ENCODE results near the gene TMEM248. TPM values are rescaled to one million over a fixed set of nuclear protein-coding genes. Genes with fewer than 3 reads are reported as not detected.
A peak's percentile ranks its signal among the peaks of the same experiment; 100 is the strongest.
"Not testable (repeated sequence)": the region's sequence is repeated elsewhere in the genome, so short reads cannot be mapped to it uniquely, and the experiment has no call there.

Gene TMEM248
- total and polyA plus RNA-seq, 2 donors (not counting 3 experiments of a cell fraction or from before 2014, with no cell fraction given): 107 to 220 TPM

- peak within 1 kb of the TSS; percentile 97 for H2AFZ ChIP-seq (ENCODE audit: low read depth, low read length)
- CTCF ChIA-PET; H4K20me1 ChIP-seq (replicated peaks; ENCODE audit: control insufficient read depth, extremely low read depth, insufficient read depth, low read length); H3K36me3 ChIP-seq (ENCODE audit: control insufficient read depth in 2 of 2, extremely low read depth in 1 of 2, insufficient read depth in 2 of 2, low read length in 2 of 2); H3K9me3 ChIP-seq (replicated peaks; ENCODE audit: control insufficient read depth, insufficient read depth, low read length); H3K4me1 ChIP-seq (ENCODE audit: control insufficient read depth, extremely low read depth, insufficient read depth, low read length); H3K27me3 ChIP-seq (ENCODE audit: control insufficient read depth in 2 of 2, insufficient read depth in 2 of 2, low read length in 2 of 2); H3K9me1 ChIP-seq (replicated peaks; ENCODE audit: control insufficient read depth, extremely low read depth, insufficient read depth, low read length); dilution Hi-C loops (cut with MboI; ENCODE audit: extremely low pct_ligation_motif_present, low sequenced_read_pairs): not testable (repeated sequence)
- H3K27ac ChIP-seq (ENCODE audit: insufficient read depth, low read depth, low read length): peak within 1 kb of the TSS; percentile 51
- intact Hi-C loops (cut with micrococcal nuclease): loop anchor here (2.0 to 10.0 kb wide), 5 partner anchors 72 to 964 kb away; partner anchors contain the start of genes RABGEF1 and TMEM248
- peak; percentile 98 for DNase-seq (ENCODE audit: low read depth, low spot score)
- peaks cover 15% of the 10 kb centered on the region for H3K79me2 ChIP-seq (ENCODE audit: control insufficient read depth, insufficient read depth, low read length)
- H3K9ac ChIP-seq (replicated peaks; ENCODE audit: extremely low read depth, insufficient read depth, low read length): peak within 1 kb of the TSS; percentile 79
- POLR2A ChIA-PET: interaction anchor here (0.5 to 1.0 kb wide), 2 partner anchors 152 to 368 kb away, joined by 3 to 4 read pairs; partner anchors contain the start of gene KCTD7
- H3K4me2 ChIP-seq (ENCODE audit: insufficient read depth, low read length): peak within 1 kb of the TSS; percentile 92
- FAIRE-seq: peak; percentile 99
- TF ChIP-seq POLR2AphosphoS5 (IDR thresholded peaks at IDR 0.05; ENCODE audit: insufficient read depth, low read depth, low read length) (peak; percentile 49), POLR2A (IDR thresholded peaks at IDR 0.05; ENCODE audit: low read depth, low read length) (peak; percentile 85)
- peak within 1 kb of the TSS; percentile 84 to 95 (median 90) for H3K4me3 ChIP-seq (replicated peaks in 1 of 3; ENCODE audit: insufficient read depth in 1 of 3, low read depth in 1 of 3, low read length in 3 of 3)
- TSS peak; percentile 41 for BruUV-seq (replicated peaks)
Measured at GRCh38 chr7:66996444-66997191, 75.6 kb downstream of the TMEM248 start, which contains the start of gene TYW1. TYW1 (plus strand) TSS chr7:66996833; CDS start chr7:66996979, 146 bp downstream.

DNA sequence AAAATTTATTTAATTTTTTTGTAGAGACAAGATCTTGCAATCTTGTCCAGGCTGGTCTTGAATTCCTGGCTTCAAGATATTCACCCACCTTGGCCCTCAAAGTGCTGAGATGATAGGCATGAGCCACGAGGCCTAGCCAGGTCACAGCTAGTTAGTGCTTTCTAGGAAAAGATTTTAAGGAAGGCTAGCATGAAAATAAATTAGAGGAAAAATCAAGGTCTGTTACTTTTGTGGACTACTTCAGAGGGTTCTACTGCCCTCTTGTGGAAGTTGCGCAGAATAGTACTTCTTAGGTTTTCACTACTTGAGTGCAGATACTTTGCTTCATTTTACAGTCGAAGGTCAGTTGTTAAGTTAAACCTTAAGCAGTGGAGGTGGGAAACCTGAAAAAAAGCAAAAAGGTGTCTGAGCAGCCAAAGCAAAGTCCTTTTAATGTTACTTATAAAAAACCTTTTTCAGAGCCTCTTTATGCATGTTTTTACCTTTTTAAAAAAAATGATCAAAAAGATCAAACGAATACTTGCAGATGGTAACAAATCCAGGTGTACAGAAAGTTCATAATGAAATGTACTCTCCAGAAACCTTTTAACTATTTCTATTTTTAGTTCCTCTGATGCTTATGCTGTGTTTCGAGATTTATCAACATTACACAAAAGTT lies 79.7 kb downstream of the TMEM248 start:
- H3K4me3 ChIP-seq (replicated peaks in 1 of 3; ENCODE audit: insufficient read depth in 1 of 3, low read depth in 1 of 3, low read length in 3 of 3); H3K36me3 ChIP-seq (ENCODE audit: control insufficient read depth in 2 of 2, extremely low read depth in 1 of 2, insufficient read depth in 2 of 2, low read length in 2 of 2); BruUV-seq (replicated peaks); H3K4me2 ChIP-seq (ENCODE audit: insufficient read depth, low read length); H3K9ac ChIP-seq (replicated peaks; ENCODE audit: extremely low read depth, insufficient read depth, low read length); H3K9me3 ChIP-seq (replicated peaks; ENCODE audit: control insufficient read depth, insufficient read depth, low read length); CTCF ChIA-PET; POLR2A ChIA-PET; H3K27me3 ChIP-seq (ENCODE audit: control insufficient read depth in 2 of 2, insufficient read depth in 2 of 2, low read length in 2 of 2); H3K4me1 ChIP-seq (ENCODE audit: control insufficient read depth, extremely low read depth, insufficient read depth, low read length); H4K20me1 ChIP-seq (replicated peaks; ENCODE audit: control insufficient read depth, extremely low read depth, insufficient read depth, low read length); H3K27ac ChIP-seq (ENCODE audit: insufficient read depth, low read depth, low read length); intact Hi-C loops (cut with micrococcal nuclease); H3K79me2 ChIP-seq (ENCODE audit: control insufficient read depth, insufficient read depth, low read length); H2AFZ ChIP-seq (ENCODE audit: low read depth, low read length); dilution Hi-C loops (cut with MboI; ENCODE audit: extremely low pct_ligation_motif_present, low sequenced_read_pairs); H3K9me1 ChIP-seq (replicated peaks; ENCODE audit: control insufficient read depth, extremely low read depth, insufficient read depth, low read length): not testable (repeated sequence)
- peak; percentile 36 for DNase-seq (ENCODE audit: low read depth, low spot score)
- peak; percentile 100 for FAIRE-seq

DNA sequence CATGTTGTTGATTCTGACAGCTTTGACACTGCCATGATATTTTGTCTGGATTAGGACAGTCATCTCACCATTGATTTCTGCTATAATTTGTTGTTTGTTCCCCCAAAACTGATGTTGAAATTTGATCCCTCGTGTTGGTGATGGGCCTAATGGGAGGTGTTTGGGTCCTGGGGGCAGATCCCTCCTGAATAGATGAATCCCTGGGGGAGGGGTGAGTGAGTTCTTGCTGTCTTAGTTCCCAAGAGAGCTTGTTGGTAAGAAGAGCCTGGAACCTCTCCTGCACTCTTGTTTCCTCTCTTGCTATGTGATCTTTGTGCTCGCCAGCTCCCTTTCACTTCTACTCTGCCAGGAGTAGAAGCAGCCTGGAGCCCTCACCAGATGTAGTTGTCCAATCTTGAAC lies 83.1 kb downstream of the TMEM248 start:
- CTCF ChIA-PET: interaction anchor here (0.6 kb wide), 1 partner anchor 975 kb away, joined by 3 read pairs; no protein-coding TSS in a partner anchor
- H3K27me3 ChIP-seq (ENCODE audit: control insufficient read depth in 2 of 2, insufficient read depth in 2 of 2, low read length in 2 of 2): not testable (repeated sequence)

More for the DNA sequence above, 83.1 kb downstream of the TMEM248 start:
- DNase-seq (ENCODE audit: low read depth, low spot score); H3K4me2 ChIP-seq (ENCODE audit: insufficient read depth, low read length); H3K9me1 ChIP-seq (replicated peaks; ENCODE audit: control insufficient read depth, extremely low read depth, insufficient read depth, low read length); dilution Hi-C loops (cut with MboI; ENCODE audit: extremely low pct_ligation_motif_present, low sequenced_read_pairs); H3K9me3 ChIP-seq (replicated peaks; ENCODE audit: control insufficient read depth, insufficient read depth, low read length); POLR2A ChIA-PET; H3K9ac ChIP-seq (replicated peaks; ENCODE audit: extremely low read depth, insufficient read depth, low read length); H3K36me3 ChIP-seq (ENCODE audit: control insufficient read depth in 2 of 2, extremely low read depth in 1 of 2, insufficient read depth in 2 of 2, low read length in 2 of 2); H3K4me1 ChIP-seq (ENCODE audit: control insufficient read depth, extremely low read depth, insufficient read depth, low read length); H3K27ac ChIP-seq (ENCODE audit: insufficient read depth, low read depth, low read length); H4K20me1 ChIP-seq (replicated peaks; ENCODE audit: control insufficient read depth, extremely low read depth, insufficient read depth, low read length); intact Hi-C loops (cut with micrococcal nuclease); H3K4me3 ChIP-seq (replicated peaks in 1 of 3; ENCODE audit: insufficient read depth in 1 of 3, low read depth in 1 of 3, low read length in 3 of 3); H2AFZ ChIP-seq (ENCODE audit: low read depth, low read length); BruUV-seq (replicated peaks); H3K79me2 ChIP-seq (ENCODE audit: control insufficient read depth, insufficient read depth, low read length): not testable (repeated sequence)
- FAIRE-seq: peak; percentile 40
